ENCODE data around the gene AFMID.

DNA sequence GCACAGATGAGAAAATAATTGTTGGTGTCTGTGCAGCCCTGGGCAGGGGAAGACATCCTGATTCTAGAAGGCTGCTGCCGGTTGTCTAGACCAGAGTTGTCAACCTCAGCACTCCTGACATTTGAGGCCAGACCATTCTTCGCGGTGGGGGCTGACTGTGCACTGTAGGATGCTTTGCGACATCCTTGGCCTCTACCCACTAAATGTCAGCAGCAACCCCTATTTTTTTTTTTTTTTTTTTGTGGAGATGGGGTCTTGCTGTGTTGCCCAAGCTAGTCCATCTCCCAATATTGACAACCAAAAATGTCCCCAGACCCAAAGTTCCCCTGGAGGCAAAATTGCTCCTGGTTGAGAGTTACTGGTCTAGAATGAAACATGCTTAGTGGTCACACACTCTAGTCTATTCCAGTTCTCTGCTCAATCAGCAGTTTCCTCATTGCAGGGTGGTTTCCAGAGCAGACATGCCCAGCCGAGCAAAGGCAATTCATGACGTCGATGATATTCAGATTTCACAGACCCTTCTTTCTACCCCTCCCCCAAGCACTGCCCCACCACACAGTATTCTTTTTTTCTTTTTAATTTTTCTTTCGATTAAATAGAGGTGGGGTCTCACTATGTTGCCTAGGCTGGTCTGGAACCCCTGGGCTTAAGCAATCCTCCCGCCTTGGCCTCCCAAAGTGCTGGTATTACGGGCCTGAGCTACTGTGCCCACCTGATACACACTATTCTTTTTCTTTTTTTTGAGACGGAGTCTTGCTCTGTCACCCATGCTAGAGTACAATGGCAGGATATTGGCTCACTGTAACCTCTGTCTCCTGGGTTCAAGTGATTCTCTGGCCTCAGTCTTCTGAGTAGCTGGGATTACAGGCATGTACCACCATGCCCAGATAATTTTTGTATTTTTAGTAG, 32.0 kb upstream of the AFMID start:
- TF ChIP-seq ZFP30 (CRISPR knock-in tag; IDR thresholded peaks at IDR 0.05): no peak
- TF ChIP-seq TCF4 (CRISPR knock-in tag; IDR thresholded peaks at IDR 0.05; ENCODE audit: borderline replicate concordance): no peak
- no peak for TF ChIP-seq GLIS3 (CRISPR knock-in tag; IDR thresholded peaks at IDR 0.05)
- TF ChIP-seq ZFP3 (CRISPR knock-in tag; IDR thresholded peaks at IDR 0.05): no peak

Measured in SK-N-SH treated with all-trans-retinoic acid at 6 μM for 48 hours (cell line).